Activated T-cell treated with anti-CD3 and anti-CD28 coated beads, Interleukin-2, amount 50 U/mL, for 4 hours (primary cell): ENCODE measurements around the gene IL23R. TPM values are rescaled to one million over a fixed set of nuclear protein-coding genes. Genes with fewer than 3 reads are reported as not detected.

ENCODE experiments used
- ATAC-seq, 2 donors: fragments of 200-7000 bp; cut with Tn5 transposase; one replicate each; pipeline ENCODE4 v1.10.0; 2021
- DNase-seq: peaks from one replicate; pipeline ENCODE4 v3.0.0-alpha.2; 2020
- H3K27me3 Mint-ChIP-seq: one replicate; pipeline ENCODE4 v1.8.0; 2021; ENCODE audit warnings: low read depth, mixed read lengths
- H3K36me3 Mint-ChIP-seq: one replicate; pipeline ENCODE4 v1.8.0; 2022; ENCODE audit warnings: mixed read lengths; ENCODE audit not compliant: insufficient read depth
- H3K4me1 Mint-ChIP-seq: one replicate; pipeline ENCODE4 v1.8.0; 2021; ENCODE audit warnings: low read depth, mixed read lengths
- H3K4me3 Mint-ChIP-seq: one replicate; pipeline ENCODE4 v1.8.0; 2021; ENCODE audit warnings: mild to moderate bottlenecking, moderate library complexity, mixed read lengths
- H3K9me3 Mint-ChIP-seq: one replicate; pipeline ENCODE4 v1.8.0; 2021; ENCODE audit warnings: mixed read lengths
- total RNA-seq, 3 donors: library from RNA; stranded (reverse); gene quantifications; one replicate each; pipeline ENCODE4 v1.2.1, GENCODE V29; 2021

IL23R gene
- total RNA-seq, 3 donors from 2014 or later = 7.5 to 14.4 (median 8.6) TPM

- no peak overlapping the region for H3K4me3 Mint-ChIP-seq
- DNase-seq (no peak), ATAC-seq (no peak)
- peaks cover 2% of the 10 kb centered on the region for H3K36me3 Mint-ChIP-seq
- no peaks in the 10 kb centered on the region for H3K27me3 Mint-ChIP-seq
- H3K4me1 Mint-ChIP-seq = peaks cover 25% of the 10 kb centered on the region
- no peaks in the 10 kb centered on the region for H3K9me3 Mint-ChIP-seq
These were observed 97.9 kb downstream of the IL23R start for GRCh38 chr1:67264152-67264551.

- DNase-seq = no peak
- H3K36me3 Mint-ChIP-seq = peaks cover 2% of the 10 kb centered on the region
- peak overlapping the region; percentile 31 for H3K4me3 Mint-ChIP-seq
- H3K27me3 Mint-ChIP-seq = no peaks in the 10 kb centered on the region
- H3K4me1 Mint-ChIP-seq = peaks cover 25% of the 10 kb centered on the region
- ATAC-seq = no peak
- H3K9me3 Mint-ChIP-seq = no peaks in the 10 kb centered on the region
These were observed 98.6 kb downstream of the IL23R start for GRCh38 chr1:67264899-67265298.

- H3K4me1 Mint-ChIP-seq = peaks cover 25% of the 10 kb centered on the region
- ATAC-seq (no peak), DNase-seq (no peak)
- no peak overlapping the region for H3K4me3 Mint-ChIP-seq
- H3K27me3 Mint-ChIP-seq = no peaks in the 10 kb centered on the region
- peaks cover 10% of the 10 kb centered on the region for H3K9me3 Mint-ChIP-seq
- peaks cover 9% of the 10 kb centered on the region for H3K36me3 Mint-ChIP-seq
These were observed 102.8 kb downstream of the IL23R start for GRCh38 chr1:67269061-67269460.

GRCh38 chr1:67270541-67270940 lies 104.3 kb downstream of the IL23R start:
- Mint-ChIP-seq H3K4me3 (no peak overlapping the region), H3K27me3 (no peaks in the 10 kb centered on the region), H3K4me1 (peaks cover 28% of the 10 kb centered on the region), H3K9me3 (peaks cover 10% of the 10 kb centered on the region), H3K36me3 (peaks cover 9% of the 10 kb centered on the region)
- peak in 1 of 2 donors; percentile 3 for ATAC-seq
- no peak for DNase-seq

- DNase-seq = no peak
- H3K36me3 Mint-ChIP-seq = peaks cover 12% of the 10 kb centered on the region
- ATAC-seq = no peak
- peaks cover 31% of the 10 kb centered on the region for H3K4me1 Mint-ChIP-seq
- H3K27me3 Mint-ChIP-seq = no peaks in the 10 kb centered on the region
- H3K4me3 Mint-ChIP-seq = no peak overlapping the region
- peaks cover 10% of the 10 kb centered on the region for H3K9me3 Mint-ChIP-seq
These were observed 107.3 kb downstream of the IL23R start for GRCh38 chr1:67273591-67273990.

GRCh38 chr1:67274623-67275325 lies 108.5 kb downstream of the IL23R start:
- H3K36me3 Mint-ChIP-seq = peaks cover 12% of the 10 kb centered on the region
- no peaks in the 10 kb centered on the region for H3K27me3 Mint-ChIP-seq
- ATAC-seq (peak; percentile 93 to 96), DNase-seq (no peak)
- no peak overlapping the region for H3K4me3 Mint-ChIP-seq
- peaks cover 31% of the 10 kb centered on the region for H3K4me1 Mint-ChIP-seq
- peaks cover 10% of the 10 kb centered on the region for H3K9me3 Mint-ChIP-seq

GRCh38 chr1:67280696-67281095 lies 114.4 kb downstream of the IL23R start:
- Mint-ChIP-seq H3K36me3 (peaks cover 2% of the 10 kb centered on the region), H3K27me3 (no peaks in the 10 kb centered on the region), H3K4me1 (peaks cover 6% of the 10 kb centered on the region), H3K9me3 (no peaks in the 10 kb centered on the region), H3K4me3 (no peak overlapping the region)
- ATAC-seq = no peak
- DNase-seq = no peak

- ATAC-seq = no peak
- no peak for DNase-seq
- Mint-ChIP-seq H3K4me1 (peaks cover 10% of the 10 kb centered on the region), H3K27me3 (no peaks in the 10 kb centered on the region), H3K4me3 (no peak overlapping the region), H3K36me3 (no peaks in the 10 kb centered on the region), H3K9me3 (no peaks in the 10 kb centered on the region)
These were observed 115.0 kb downstream of the IL23R start for GRCh38 chr1:67281244-67281643.

- Mint-ChIP-seq H3K4me3 (no peak overlapping the region), H3K36me3 (no peaks in the 10 kb centered on the region), H3K4me1 (peaks cover 17% of the 10 kb centered on the region), H3K27me3 (no peaks in the 10 kb centered on the region), H3K9me3 (no peaks in the 10 kb centered on the region)
- ATAC-seq = peak; percentile 92 to 97
- no peak for DNase-seq
These were observed 119.7 kb downstream of the IL23R start for GRCh38 chr1:67285780-67286488.

- H3K9me3 Mint-ChIP-seq = peaks cover under 1% of the 10 kb centered on the region
- ATAC-seq (no peak), DNase-seq (no peak)
- H3K27me3 Mint-ChIP-seq = peaks cover 1% of the 10 kb centered on the region
- H3K4me1 Mint-ChIP-seq = peaks cover 21% of the 10 kb centered on the region
- H3K4me3 Mint-ChIP-seq = no peak overlapping the region
- H3K36me3 Mint-ChIP-seq = no peaks in the 10 kb centered on the region
These were observed 124.0 kb downstream of the IL23R start for GRCh38 chr1:67290236-67290635.

GRCh38 chr1:67294836-67295617 lies 128.8 kb downstream of the IL23R start:
- Mint-ChIP-seq H3K27me3 (peaks cover 3% of the 10 kb centered on the region), H3K9me3 (peaks cover 3% of the 10 kb centered on the region), H3K4me1 (peaks cover 6% of the 10 kb centered on the region), H3K4me3 (no peak overlapping the region), H3K36me3 (no peaks in the 10 kb centered on the region)
- peak; percentile 71 to 82 for ATAC-seq
- no peak for DNase-seq

- ATAC-seq (peak in 1 of 2 donors; percentile 39), DNase-seq (no peak)
- H3K4me3 Mint-ChIP-seq = no peak overlapping the region
- peaks cover 3% of the 10 kb centered on the region for H3K9me3 Mint-ChIP-seq
- H3K27me3 Mint-ChIP-seq = peaks cover 3% of the 10 kb centered on the region
- H3K4me1 Mint-ChIP-seq = peaks cover 6% of the 10 kb centered on the region
- no peaks in the 10 kb centered on the region for H3K36me3 Mint-ChIP-seq
These were observed 132.5 kb downstream of the IL23R start for GRCh38 chr1:67298762-67299161.

GRCh38 chr1:67299296-67299695 lies 133.0 kb downstream of the IL23R start:
- peaks cover 10% of the 10 kb centered on the region for H3K4me1 Mint-ChIP-seq

GRCh38 chr1:67300561-67300960 lies 134.3 kb downstream of the IL23R start:
- DNase-seq (no peak), ATAC-seq (no peak)
- Mint-ChIP-seq H3K9me3 (no peaks in the 10 kb centered on the region), H3K4me1 (peaks cover 9% of the 10 kb centered on the region), H3K4me3 (no peak overlapping the region), H3K36me3 (no peaks in the 10 kb centered on the region), H3K27me3 (no peaks in the 10 kb centered on the region)

More at GRCh38 chr1:67299296-67299695, 133.0 kb downstream of the IL23R start:
- H3K4me3 Mint-ChIP-seq = no peak overlapping the region
- ATAC-seq = no peak
- peaks cover 3% of the 10 kb centered on the region for H3K9me3 Mint-ChIP-seq
- H3K27me3 Mint-ChIP-seq = peaks cover 3% of the 10 kb centered on the region
- no peaks in the 10 kb centered on the region for H3K36me3 Mint-ChIP-seq
- DNase-seq = no peak
